Measurements from ENCODE around the gene KASH5.

KASH5 gene

GRCh38 chr19:49387936-49388372, at the start of gene KASH5:
TSS of gene KASH5 (plus strand) at chr19:49388249. CDS start at chr19:49390884, 2,635 bp downstream.
- in situ Hi-C loops (cut with MboI; ENCODE audit: low sequenced_read_pairs, unreplicated experiment): no loop called here
- TF ChIP-seq CTCF (IDR thresholded peaks at IDR 0.05; ENCODE audit: borderline replicate concordance, control extremely low read depth, extremely low read depth, insufficient read depth, missing control alignments): no peak

GRCh38 chr19:49338691-49339300, 49.3 kb upstream of the KASH5 start:
- in situ Hi-C loops (cut with MboI; ENCODE audit: low sequenced_read_pairs, unreplicated experiment): no loop called here
- no peak for DNase-seq (ENCODE audit: low spot score)
- no peak for TF ChIP-seq CTCF (IDR thresholded peaks at IDR 0.05; ENCODE audit: borderline replicate concordance, control extremely low read depth, extremely low read depth, insufficient read depth, missing control alignments)

More at GRCh38 chr19:49387936-49388372, at the start of gene KASH5:
- DNase-seq (ENCODE audit: low spot score): peak; percentile 95

- no peak for DNase-seq (ENCODE audit: low spot score)
- no peak for TF ChIP-seq CTCF (IDR thresholded peaks at IDR 0.05; ENCODE audit: borderline replicate concordance, control extremely low read depth, extremely low read depth, insufficient read depth, missing control alignments)
These were observed 48.6 kb upstream of the KASH5 start for GRCh38 chr19:49339301-49340068.

GRCh38 chr19:49340069-49340864, 47.8 kb upstream of the KASH5 start:
- DNase-seq (ENCODE audit: low spot score): peak; percentile 96
- in situ Hi-C loops (cut with MboI; ENCODE audit: low sequenced_read_pairs, unreplicated experiment): no loop called here
- TF ChIP-seq CTCF (IDR thresholded peaks at IDR 0.05; ENCODE audit: borderline replicate concordance, control extremely low read depth, extremely low read depth, insufficient read depth, missing control alignments): no peak

More at GRCh38 chr19:49339301-49340068, 48.6 kb upstream of the KASH5 start:
- in situ Hi-C loops (cut with MboI; ENCODE audit: low sequenced_read_pairs, unreplicated experiment): no loop called here

- in situ Hi-C loops (cut with MboI; ENCODE audit: low sequenced_read_pairs, unreplicated experiment): no loop called here
These were observed 47.0 kb upstream of the KASH5 start for GRCh38 chr19:49340865-49341718.

More at GRCh38 chr19:49340865-49341718, 47.0 kb upstream of the KASH5 start:
- no peak for TF ChIP-seq CTCF (IDR thresholded peaks at IDR 0.05; ENCODE audit: borderline replicate concordance, control extremely low read depth, extremely low read depth, insufficient read depth, missing control alignments)
- DNase-seq (ENCODE audit: low spot score): peak; percentile 24

Data from GM13976 (cell line).